ENCODE measurements around the gene ANKRD1. TPM values are rescaled to one million over a fixed set of nuclear protein-coding genes. Genes with fewer than 3 reads are reported as not detected.

The ANKRD1 gene
- total and polyA plus RNA-seq, 2 of the 8 experiments (the other 6 are each of a cell fraction or from before 2014, with no cell fraction given), result 0.03 TPM; not detected in 1

GRCh38 chr10:90912854-90913479 is 7.9 kb downstream of the ANKRD1 start (continued):
- TF ChIP-seq, protein P1, sequence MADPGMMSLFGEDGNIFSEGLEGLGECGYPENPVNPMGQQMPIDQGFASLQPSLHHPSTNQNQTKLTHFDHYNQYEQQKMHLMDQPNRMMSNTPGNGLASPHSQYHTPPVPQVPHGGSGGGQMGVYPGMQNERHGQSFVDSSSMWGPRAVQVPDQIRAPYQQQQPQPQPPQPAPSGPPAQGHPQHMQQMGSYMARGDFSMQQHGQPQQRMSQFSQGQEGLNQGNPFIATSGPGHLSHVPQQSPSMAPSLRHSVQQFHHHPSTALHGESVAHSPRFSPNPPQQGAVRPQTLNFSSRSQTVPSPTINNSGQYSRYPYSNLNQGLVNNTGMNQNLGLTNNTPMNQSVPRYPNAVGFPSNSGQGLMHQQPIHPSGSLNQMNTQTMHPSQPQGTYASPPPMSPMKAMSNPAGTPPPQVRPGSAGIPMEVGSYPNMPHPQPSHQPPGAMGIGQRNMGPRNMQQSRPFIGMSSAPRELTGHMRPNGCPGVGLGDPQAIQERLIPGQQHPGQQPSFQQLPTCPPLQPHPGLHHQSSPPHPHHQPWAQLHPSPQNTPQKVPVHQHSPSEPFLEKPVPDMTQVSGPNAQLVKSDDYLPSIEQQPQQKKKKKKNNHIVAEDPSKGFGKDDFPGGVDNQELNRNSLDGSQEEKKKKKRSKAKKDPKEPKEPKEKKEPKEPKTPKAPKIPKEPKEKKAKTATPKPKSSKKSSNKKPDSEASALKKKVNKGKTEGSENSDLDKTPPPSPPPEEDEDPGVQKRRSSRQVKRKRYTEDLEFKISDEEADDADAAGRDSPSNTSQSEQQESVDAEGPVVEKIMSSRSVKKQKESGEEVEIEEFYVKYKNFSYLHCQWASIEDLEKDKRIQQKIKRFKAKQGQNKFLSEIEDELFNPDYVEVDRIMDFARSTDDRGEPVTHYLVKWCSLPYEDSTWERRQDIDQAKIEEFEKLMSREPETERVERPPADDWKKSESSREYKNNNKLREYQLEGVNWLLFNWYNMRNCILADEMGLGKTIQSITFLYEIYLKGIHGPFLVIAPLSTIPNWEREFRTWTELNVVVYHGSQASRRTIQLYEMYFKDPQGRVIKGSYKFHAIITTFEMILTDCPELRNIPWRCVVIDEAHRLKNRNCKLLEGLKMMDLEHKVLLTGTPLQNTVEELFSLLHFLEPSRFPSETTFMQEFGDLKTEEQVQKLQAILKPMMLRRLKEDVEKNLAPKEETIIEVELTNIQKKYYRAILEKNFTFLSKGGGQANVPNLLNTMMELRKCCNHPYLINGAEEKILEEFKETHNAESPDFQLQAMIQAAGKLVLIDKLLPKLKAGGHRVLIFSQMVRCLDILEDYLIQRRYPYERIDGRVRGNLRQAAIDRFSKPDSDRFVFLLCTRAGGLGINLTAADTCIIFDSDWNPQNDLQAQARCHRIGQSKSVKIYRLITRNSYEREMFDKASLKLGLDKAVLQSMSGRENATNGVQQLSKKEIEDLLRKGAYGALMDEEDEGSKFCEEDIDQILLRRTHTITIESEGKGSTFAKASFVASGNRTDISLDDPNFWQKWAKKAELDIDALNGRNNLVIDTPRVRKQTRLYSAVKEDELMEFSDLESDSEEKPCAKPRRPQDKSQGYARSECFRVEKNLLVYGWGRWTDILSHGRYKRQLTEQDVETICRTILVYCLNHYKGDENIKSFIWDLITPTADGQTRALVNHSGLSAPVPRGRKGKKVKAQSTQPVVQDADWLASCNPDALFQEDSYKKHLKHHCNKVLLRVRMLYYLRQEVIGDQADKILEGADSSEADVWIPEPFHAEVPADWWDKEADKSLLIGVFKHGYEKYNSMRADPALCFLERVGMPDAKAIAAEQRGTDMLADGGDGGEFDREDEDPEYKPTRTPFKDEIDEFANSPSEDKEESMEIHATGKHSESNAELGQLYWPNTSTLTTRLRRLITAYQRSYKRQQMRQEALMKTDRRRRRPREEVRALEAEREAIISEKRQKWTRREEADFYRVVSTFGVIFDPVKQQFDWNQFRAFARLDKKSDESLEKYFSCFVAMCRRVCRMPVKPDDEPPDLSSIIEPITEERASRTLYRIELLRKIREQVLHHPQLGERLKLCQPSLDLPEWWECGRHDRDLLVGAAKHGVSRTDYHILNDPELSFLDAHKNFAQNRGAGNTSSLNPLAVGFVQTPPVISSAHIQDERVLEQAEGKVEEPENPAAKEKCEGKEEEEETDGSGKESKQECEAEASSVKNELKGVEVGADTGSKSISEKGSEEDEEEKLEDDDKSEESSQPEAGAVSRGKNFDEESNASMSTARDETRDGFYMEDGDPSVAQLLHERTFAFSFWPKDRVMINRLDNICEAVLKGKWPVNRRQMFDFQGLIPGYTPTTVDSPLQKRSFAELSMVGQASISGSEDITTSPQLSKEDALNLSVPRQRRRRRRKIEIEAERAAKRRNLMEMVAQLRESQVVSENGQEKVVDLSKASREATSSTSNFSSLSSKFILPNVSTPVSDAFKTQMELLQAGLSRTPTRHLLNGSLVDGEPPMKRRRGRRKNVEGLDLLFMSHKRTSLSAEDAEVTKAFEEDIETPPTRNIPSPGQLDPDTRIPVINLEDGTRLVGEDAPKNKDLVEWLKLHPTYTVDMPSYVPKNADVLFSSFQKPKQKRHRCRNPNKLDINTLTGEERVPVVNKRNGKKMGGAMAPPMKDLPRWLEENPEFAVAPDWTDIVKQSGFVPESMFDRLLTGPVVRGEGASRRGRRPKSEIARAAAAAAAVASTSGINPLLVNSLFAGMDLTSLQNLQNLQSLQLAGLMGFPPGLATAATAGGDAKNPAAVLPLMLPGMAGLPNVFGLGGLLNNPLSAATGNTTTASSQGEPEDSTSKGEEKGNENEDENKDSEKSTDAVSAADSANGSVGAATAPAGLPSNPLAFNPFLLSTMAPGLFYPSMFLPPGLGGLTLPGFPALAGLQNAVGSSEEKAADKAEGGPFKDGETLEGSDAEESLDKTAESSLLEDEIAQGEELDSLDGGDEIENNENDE (IDR thresholded peaks at IDR 0.05; ENCODE audit: insufficient replicate concordance, low read length), result no peak
- no peak for TF ChIP-seq KDM1A (IDR thresholded peaks at IDR 0.05; ENCODE audit: borderline replicate concordance, low read length)
- TF ChIP-seq POLR2AphosphoS5 (IDR thresholded peaks at IDR 0.05; ENCODE audit: low read depth, low read length), result no peak
- TF ChIP-seq TAF7 (optimal IDR thresholded peaks at IDR 0.05; ENCODE audit: borderline replicate concordance, low read depth, low read length), result no peak
- TF ChIP-seq KDM4A (IDR thresholded peaks at IDR 0.05; ENCODE audit: low read depth, low read length, severe bottlenecking), result no peak
